Measurements from ENCODE around the gene MAMDC2. TPM values are rescaled to one million over a fixed set of nuclear protein-coding genes. Genes with fewer than 3 reads are reported as not detected.
"Not testable (repeated sequence)": the region's sequence is repeated elsewhere in the genome, so short reads cannot be mapped to it uniquely, and the experiment has no call there.

Gene MAMDC2
- total RNA-seq, 1 experiment from 2014 or later: 0.37 TPM

DNA sequence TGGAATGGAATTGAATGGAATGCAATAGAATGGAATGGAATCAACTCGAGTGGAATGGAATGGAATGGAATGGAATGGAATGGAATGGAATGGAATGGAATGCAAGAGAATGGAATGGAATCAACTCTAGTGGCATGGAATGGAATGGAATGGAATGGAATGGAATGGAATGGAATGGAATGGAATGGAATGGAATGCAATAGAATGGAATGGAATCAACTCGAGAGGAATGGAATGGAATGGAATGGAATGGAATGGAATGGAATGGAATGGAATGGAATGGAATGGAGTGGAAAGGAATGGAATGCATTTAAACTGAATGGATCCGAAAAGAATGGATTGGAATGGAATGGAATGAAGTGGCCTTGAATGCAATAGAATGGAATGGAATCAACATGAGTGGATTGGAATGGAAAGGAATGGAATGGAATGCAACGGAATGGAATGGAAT lies 5.5 kb upstream of the MAMDC2 start:
- DNase-seq (ENCODE audit: low read depth): not testable (repeated sequence)

- no peak for DNase-seq (ENCODE audit: low read depth)
Observed at GRCh38 chr9:70040376-70040903, 3.2 kb upstream of the MAMDC2 start.

DNA sequence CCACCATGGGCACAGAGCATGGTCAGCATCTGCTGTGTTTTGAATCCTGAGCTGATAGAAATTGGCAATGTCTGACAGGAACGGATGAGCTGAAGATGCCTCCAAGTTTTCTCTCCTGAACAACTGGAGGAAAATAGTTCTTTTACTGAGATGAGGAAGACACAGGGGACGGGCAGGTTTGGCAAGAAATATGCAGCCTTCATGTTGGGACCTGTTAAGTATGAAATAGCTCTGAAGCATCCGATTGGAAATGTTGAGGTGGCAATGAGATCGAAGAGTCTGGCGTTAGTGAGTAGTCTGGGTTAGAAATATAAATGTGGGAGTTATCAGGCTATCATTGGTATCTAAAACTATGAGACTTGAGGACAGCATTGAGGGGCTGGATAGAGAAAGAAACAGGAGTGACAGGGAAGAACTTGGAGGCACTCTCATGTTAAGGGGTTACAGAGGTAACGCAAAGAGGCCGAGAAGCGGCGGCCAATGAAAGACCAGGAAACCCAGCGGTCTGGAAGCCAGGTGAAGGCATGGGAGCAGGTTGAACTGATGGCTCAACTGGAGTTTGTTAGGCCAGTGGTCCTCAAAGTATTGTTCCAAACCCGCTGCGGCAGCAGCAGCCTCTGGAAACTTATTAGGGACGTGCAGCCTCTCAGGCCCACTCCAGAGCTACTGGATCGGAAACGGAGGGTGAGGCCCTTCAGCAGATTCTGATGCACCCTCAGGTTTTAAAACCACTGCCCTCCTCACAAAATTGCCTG lies 1.0 kb upstream of the MAMDC2 start:
- no peak for DNase-seq (ENCODE audit: low read depth)

DNA sequence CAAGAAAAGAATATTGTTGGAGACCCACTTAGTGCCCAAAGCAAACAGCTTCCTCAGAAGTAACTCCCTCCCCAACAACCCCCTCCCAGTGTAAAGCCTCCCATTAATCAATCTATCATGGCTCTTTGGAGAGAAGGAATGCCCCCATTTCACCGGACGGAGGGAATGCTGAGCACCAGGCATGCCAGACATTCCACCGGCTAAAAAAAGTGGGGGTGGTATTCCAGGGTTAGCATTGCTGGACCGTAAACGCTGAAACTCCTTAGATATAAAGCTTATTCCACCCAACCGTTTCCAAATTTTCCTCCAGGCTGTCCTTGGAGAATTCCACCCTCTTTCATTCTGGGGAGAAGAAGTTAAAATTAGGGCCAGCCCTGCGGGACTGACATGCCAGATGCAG lies 363 bp upstream of the MAMDC2 start:
- DNase-seq (ENCODE audit: low read depth): no peak

- no peak for DNase-seq (ENCODE audit: low read depth)
Observed at GRCh38 chr9:70044490-70045307, 1.1 kb downstream of the MAMDC2 start.

DNA sequence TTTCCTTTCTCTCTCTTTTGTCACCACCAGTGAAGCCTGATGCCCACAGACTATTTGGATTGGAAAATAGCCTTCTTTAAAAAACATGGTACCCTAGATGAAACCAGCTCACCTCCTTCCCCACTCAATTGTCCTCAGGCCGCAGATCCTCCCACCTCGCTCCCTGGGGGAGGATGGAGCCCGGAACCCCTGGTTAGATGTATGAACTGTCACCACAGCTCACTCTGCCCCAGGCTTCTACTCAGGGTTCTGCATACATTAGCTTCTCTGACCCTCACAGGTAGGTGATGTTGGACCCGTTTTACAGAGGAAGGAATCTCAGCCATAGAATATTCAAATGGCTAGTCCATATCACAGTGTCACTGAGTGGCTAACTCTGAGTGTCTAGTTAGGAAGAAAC lies 1.8 kb downstream of the MAMDC2 start:
- no peak for DNase-seq (ENCODE audit: low read depth)

GRCh38 chr9:70046274-70047070 lies 2.8 kb downstream of the MAMDC2 start:
- peak; percentile 76 for DNase-seq (ENCODE audit: low read depth)

DNA sequence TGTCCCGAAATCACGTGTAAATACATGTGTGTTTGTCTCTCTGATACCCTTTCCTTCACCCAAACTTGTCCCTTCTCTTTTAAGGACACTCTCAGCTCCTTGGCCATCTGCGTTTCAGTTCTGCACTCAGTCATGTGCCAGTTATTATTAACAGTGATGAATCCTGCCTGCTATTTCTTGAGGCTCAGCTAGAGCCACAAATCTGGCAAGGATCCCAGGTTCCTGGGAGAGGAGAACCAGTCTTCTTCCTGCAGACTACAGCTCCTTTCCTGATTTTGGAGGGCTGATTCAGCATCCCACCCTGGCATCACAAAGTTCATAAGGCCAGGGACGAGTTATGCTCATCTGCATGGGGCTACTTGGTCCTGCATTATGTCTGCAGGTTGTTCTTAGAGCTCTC lies 5.6 kb downstream of the MAMDC2 start:
- DNase-seq (ENCODE audit: low read depth): peak; percentile 83

DNA sequence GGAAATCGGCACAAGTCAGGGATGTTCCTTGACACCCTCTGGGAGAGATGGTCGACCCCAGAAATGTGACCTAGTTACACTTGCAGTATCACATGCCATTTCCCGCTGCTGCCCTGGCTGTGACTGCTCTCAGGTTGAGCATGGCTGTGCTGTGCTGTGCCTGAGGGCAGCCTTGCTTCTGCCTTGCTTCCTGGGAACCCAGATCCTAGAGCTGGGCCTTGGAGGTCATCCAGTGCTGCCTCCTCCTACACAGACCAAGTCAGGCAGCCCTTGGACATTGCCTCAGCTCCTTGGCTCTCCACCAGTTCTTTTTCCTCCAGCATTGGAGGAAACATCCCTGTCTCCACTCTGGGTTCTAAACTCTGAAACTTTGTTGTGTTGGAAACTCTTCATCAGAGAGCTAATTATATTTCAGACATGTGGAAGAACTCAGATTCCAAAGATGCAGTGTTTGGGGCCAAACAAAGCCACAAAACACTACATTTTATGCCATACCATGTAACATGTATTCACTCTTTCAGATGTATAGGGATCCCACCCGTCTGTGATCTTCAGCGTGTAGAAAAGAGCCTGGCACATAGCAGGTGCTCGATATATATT lies 6.1 kb downstream of the MAMDC2 start:
- no peak for DNase-seq (ENCODE audit: low read depth)

GRCh38 chr9:70052768-70053167 lies 9.1 kb downstream of the MAMDC2 start:
- DNase-seq (ENCODE audit: low read depth): no peak

GRCh38 chr9:70053864-70054263 lies 10.2 kb downstream of the MAMDC2 start:
- DNase-seq (ENCODE audit: low read depth): peak; percentile 93

DNA sequence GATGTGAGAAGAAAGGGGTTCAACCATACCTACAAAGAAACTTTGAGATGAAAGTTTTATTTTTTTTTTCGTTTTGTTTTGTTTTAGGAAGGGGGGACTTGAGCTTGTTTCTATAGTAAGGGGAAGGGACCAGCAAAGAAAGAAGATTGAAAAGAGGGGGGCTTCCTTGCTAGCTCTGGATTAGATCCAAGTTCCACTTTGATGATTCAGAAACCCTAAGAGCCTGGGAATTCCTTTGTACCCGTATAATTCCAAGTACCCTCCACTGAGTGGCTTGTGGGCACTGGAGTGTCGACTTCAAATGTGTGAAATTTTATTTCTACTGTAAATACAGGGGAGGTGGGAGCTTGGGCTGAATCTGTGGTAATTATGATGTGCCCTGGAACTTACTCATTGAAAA lies 10.9 kb downstream of the MAMDC2 start:
- DNase-seq (ENCODE audit: low read depth): peak; percentile 48

DNA sequence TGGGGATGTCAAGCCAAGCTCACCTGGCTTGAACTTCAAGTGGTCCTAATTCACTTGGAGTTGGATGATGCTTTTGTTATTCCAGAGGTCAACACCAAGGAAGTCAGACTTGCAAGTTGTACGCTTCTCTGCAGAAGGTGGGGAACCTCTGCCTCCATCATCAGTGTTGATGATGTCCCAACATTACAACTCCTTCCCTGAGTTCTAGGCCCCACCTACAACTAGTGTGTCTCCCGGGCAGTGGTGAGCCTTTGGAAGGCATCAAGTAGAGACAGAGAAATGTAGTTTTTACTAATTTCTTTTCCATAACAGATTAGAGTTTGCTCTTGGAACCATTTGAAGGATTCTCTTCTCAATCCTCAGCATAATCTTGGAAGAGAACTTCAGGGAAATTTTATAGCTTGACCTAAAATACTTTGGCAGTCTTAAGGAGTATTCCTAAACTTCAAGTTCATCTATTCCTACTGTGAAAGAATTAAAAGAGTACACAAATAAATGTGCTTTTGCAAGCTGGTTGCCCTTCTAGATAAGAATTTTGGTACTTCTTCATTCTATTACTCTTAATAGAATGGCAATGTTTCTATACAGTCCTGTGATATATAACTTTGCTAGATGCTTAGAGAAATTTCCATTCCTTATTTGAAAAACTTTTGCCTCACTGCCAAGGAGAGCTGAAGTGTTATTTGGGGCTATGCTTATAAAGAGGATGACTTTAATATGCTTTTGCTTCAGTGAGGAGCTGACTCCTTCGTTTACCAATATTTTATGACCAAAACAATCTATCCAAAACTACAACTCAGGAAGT lies 12.0 kb downstream of the MAMDC2 start:
- no peak for DNase-seq (ENCODE audit: low read depth)

- DNase-seq (ENCODE audit: low read depth): no peak
Observed at GRCh38 chr9:70056211-70056944, 12.7 kb downstream of the MAMDC2 start.

GRCh38 chr9:70058569-70059116 lies 15.0 kb downstream of the MAMDC2 start:
- DNase-seq (ENCODE audit: low read depth): no peak

DNA sequence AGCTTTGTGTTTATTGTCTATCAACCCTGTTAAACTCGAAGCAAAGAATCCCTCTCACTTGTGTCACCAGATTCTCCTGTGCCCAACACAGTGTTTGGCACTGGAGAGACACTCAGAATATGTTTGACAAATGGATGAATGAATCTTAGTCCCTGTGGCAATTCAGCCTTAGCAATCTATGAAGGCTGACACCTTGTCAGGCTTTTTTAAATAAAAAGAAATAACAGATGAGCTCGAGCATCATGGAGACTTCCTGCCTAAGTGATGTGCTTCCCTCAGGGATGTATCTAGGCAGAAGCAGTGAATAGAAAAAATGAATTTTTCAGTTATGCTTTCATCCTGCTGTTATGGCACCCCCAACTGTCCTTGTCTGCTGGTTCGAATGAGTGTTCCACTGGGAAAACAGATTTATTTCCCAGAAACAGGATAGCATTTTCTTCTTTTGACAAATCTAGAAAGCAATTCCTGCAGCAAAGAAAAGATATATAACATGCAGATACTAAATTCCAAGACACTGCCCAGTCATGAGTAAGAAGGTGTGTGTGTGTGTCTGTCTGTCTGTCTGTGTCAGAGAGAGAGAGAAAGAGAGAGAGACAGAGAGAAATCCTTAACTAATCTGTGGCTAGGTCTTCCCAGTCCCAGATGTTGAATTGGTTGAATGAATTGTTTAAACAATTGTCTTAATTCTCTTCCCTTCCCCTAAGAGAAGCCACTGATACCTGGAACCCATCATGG lies 16.7 kb downstream of the MAMDC2 start:
- DNase-seq (ENCODE audit: low read depth): no peak

- no peak for DNase-seq (ENCODE audit: low read depth)
Observed at GRCh38 chr9:70060883-70061507, 17.3 kb downstream of the MAMDC2 start.

GRCh38 chr9:70061776-70062175 lies 18.1 kb downstream of the MAMDC2 start:
- peak; percentile 37 for DNase-seq (ENCODE audit: low read depth)

Data from HT1080 (cell line).